Measurements from ENCODE around the gene ATP5PB.

DNA sequence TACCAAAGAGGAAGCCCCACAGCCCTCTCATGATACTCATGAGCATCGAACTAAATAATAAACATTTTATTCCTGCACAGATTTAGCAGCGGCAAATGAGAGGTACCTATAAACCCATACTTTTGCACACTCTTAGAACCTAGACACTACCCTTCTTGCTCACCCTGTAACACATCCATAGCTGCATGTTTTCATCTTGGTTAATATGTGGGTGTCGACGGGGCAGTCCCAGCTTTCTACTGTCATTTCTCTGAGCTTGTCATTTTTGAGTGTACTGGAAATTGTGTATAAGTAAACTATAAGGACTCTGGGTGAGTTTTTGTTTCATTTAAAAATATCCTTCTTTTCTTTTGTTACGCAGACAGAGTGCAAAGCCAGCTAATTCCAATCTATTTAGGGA lies 47.2 kb upstream of the ATP5PB start:
- TF ChIP-seq EZH2 (optimal IDR thresholded peaks at IDR 0.05; ENCODE audit: low read depth, low read length), result no peak
- TF ChIP-seq EZH2phosphoT487 (IDR thresholded peaks at IDR 0.05; ENCODE audit: low read length), result no peak
- no peak for TF ChIP-seq CTCF (IDR thresholded peaks at IDR 0.05; ENCODE audit: low read length)
